ENCODE data around the gene SUGP2.

Gene SUGP2

GRCh38 chr19:18975869-18976268, 57.4 kb downstream of the SUGP2 start:
- TF ChIP-seq CTCF (IDR thresholded peaks at IDR 0.05; ENCODE audit: low read depth, low read length) = no peak
- DNase-seq (ENCODE audit: low read depth in 2 of 2) = no peak
- no peak overlapping the region for H3K4me3 ChIP-seq (replicated peaks in 1 of 2; ENCODE audit: low read depth in 2 of 2, low read length in 2 of 2)

GRCh38 chr19:18975011-18975410, 58.3 kb downstream of the SUGP2 start:
- no peak overlapping the region for H3K4me3 ChIP-seq (replicated peaks in 1 of 2; ENCODE audit: low read depth in 2 of 2, low read length in 2 of 2)
- DNase-seq (ENCODE audit: low read depth in 2 of 2) = peak in 1 of 2 donors; percentile 59
- no peak for TF ChIP-seq CTCF (IDR thresholded peaks at IDR 0.05; ENCODE audit: low read depth, low read length)

GRCh38 chr19:18972851-18973250, 60.5 kb downstream of the SUGP2 start:
- TF ChIP-seq CTCF (IDR thresholded peaks at IDR 0.05; ENCODE audit: low read depth, low read length) = no peak

GRCh38 chr19:18972301-18972811, 61.0 kb downstream of the SUGP2 start:
- peak; percentile 63 to 86 for DNase-seq (ENCODE audit: low read depth in 2 of 2)
- no peak for TF ChIP-seq CTCF (IDR thresholded peaks at IDR 0.05; ENCODE audit: low read depth, low read length)
- no peak overlapping the region for H3K4me3 ChIP-seq (replicated peaks in 1 of 2; ENCODE audit: low read depth in 2 of 2, low read length in 2 of 2)

More at GRCh38 chr19:18972851-18973250, 60.5 kb downstream of the SUGP2 start:
- DNase-seq (ENCODE audit: low read depth in 2 of 2) = peak in 1 of 2 donors; percentile 47
- no peak overlapping the region for H3K4me3 ChIP-seq (replicated peaks in 1 of 2; ENCODE audit: low read depth in 2 of 2, low read length in 2 of 2)

- no peak for TF ChIP-seq CTCF (IDR thresholded peaks at IDR 0.05; ENCODE audit: low read depth, low read length)
- DNase-seq (ENCODE audit: low read depth in 2 of 2) = no peak
- no peak overlapping the region for H3K4me3 ChIP-seq (replicated peaks in 1 of 2; ENCODE audit: low read depth in 2 of 2, low read length in 2 of 2)
Measured at GRCh38 chr19:18969931-18970659, 63.2 kb downstream of the SUGP2 start.

GRCh38 chr19:18967358-18968146, 65.8 kb downstream of the SUGP2 start:
- peak; percentile 82 to 92 for DNase-seq (ENCODE audit: low read depth in 2 of 2)
- no peak for TF ChIP-seq CTCF (IDR thresholded peaks at IDR 0.05; ENCODE audit: low read depth, low read length)
- H3K4me3 ChIP-seq (replicated peaks in 1 of 2; ENCODE audit: low read depth in 2 of 2, low read length in 2 of 2) = no peak overlapping the region

Measured in cardiac fibroblast (primary cell).